CD4-positive, alpha-beta T cell treated with Interferon alpha-2 for 1 hour (primary cell): ENCODE measurements around the gene FIBP.
"Not testable (repeated sequence)": the region's sequence is repeated elsewhere in the genome, so short reads cannot be mapped to it uniquely, and the experiment has no call there.

Source experiments
- DNase-seq, 2 donors: peaks; one replicate each; pipeline ENCODE4 v3.0.0-alpha.2; 2020 to 2022

The FIBP gene

DNA sequence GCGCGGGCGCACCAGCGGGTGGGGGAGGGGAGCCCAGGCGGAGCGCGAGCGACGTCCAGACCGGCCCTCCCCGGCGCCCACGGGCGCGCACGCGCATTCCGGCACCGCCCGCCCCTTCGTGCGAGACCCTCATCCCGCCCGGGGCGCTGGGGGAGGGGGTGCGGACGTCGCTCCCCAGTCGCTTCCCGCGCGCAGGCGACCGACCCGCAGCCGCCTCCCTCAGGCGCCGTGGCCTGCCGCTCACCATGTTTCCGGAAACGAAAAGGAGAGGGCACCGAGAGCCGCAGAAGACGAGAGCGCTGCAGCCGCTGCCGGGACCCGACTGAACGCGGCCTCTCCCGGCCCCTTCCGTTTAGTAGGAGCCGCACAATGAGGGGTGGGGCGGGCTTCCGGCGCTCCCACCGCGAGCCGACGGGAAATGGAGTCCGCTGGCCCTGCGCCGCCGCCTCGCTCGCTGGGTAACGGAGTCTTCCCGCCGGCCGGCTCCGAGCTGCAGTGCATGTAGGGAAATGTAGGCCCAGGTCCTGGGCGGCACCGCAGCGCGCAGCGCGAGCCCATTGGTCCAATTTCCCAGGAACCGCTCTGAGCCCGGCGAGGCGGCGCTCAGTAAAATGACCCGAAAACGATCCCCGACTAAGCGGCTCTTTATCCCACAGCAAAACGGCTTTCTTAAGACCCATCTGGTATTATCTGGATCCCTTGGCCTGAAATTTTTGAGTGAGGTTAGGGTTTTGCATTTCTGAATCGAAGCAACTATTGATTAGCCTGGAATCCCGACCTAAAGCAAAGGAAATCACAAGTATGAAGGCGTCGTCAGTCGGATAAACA lies 30.2 kb downstream of the FIBP start, which contains the start of gene CFL1:
CFL1 (minus strand) TSS at position 328 of the 828 bp plus-strand sequence; CDS start at position 247, 81 bp downstream.
- peak; percentile 97 to 98 for DNase-seq

DNA sequence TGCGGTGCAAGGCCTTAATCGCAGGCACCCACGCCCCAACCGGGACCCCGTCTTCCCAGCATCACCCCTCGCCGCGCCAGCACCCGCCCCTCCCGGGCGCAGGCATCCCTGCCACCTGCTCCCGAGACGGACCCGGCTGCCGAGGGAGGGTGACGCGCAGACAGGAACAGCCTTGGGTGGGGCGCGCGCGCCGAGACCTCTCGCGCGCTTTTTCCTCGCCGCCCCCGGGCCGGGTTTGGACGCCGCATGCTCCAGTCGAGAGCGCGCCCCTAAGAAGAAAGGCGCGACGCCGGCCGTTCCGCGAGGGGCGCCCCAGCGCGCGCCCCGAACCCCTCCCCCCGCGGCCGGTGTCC lies 30.8 kb downstream of the FIBP start:
- peak; percentile 37 to 67 for DNase-seq

DNA sequence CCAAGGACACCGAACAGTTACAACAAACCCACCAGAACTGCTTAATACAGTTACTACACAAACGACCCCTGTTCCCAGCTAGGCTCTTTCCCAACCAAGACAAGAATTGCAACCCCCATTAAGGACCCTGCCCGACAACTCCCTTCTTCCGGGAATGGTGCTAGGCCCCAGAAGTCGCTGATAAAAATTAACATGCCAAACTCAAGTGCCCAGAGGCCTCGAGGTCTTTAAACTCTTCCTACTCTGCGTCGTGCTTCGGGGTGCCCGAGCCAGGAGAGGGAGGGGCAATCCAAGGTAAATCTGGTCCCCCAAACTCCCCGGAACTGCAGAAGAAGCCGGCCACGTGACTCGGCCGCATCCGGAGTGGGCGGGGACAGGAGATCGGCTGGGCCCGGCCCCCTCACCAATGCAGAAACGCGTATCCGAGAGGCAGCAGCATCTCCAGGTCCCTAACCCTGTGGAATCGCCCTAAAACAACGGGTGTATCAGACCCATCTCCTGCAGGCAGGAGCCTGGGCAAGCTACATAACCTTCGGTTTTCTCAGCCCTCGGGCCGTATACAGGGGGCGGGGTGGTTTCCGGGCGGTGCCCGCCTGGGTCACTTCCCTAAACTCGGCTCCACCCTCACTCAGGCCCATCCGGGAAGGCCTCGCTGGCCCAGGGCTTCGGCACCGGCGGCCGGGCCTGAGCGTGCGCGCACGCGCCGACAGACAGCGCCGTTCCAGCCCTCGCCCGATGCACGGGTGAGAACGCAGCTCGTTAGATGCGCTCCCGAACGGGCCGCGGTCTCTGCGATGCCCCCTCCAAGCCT lies 31.4 kb downstream of the FIBP start:
- peak; percentile 80 to 87 for DNase-seq

DNA sequence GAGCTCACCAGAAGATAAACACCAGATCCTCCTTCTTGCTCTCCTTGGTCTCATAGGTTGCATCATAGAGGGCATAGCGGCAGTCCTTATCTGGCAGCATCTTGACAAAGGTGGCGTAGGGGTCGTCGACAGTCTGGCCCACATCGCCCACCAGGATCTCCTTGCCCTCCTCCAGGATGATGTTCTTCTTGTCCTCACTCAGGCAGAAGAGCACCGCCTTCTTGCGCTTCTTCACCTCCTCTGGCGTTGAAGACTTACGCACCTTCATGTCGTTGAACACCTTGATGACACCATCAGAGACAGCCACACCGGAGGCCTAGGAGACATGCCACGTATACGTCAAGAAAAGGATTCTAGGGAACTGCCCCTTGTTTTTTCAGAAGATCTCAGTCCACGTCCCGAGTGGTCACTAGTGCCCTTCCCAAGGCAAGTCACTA lies 32.3 kb downstream of the FIBP start:
- DNase-seq, result no peak

DNA sequence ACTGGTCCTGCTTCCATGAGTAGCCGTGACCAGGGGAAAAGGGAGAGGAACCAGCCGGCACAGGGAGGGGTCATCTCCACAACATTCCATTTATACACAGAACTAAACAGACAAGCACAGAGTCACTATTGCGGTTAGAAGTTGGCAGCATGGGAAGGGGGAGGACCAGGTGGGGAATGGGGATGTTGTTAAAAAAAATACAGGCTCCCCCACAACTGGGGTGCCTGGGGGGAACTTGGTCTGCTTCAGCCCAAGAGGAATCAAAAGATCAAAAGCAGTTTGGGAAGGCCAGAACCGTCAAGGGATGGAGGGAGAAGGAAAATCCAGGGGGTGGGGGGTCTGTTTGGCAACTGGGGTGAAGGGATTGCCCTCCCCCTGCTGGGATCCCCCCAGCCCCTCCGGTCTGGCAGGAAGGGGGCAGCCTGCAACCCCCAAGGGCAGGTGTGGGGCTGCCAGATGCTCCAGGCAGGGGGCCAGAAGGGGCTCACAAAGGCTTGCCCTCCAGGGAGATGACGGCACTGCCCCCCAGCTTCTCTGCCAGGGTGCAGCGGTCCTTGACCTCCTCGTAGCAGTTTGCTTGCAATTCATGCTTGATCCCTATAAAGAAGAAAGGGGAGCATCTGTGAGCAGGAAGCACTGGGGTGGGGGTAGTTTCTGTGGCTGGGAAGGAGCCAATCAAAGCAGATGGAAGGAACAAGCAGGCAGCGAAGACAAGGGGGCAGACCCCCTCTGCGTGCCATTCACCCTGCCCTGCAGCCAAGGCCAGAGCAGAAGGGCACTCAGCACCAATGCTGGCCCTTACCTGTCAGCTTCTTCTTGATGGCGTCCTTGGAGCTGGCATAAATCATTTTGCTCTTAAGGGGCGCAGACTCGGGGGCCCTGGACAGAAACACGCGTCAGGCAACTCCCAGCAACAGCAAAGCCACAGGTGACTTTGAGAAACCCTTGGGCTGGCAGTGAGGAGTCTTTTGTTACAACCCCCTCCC lies 33.1 kb downstream of the FIBP start:
- DNase-seq, result no peak

DNA sequence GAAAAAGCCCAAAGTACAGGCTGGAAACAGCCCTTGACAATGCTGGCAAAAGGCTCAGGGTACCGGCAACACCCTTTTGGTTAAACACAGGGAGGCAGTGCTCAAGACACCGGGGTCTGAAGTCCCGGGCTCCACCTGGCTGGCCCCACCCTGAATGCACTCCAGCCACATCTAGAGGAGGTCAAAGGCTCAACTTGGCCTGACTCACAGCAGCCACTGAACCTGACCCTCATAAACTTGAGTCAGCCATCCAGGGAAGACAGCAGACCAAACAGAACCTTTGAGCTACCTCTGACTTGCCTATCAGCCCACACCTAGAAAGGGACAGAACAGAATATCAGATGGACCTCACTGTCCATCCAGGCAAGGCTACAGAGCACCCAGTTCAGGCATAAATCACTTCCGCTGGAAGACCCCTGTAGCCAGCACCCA lies 34.1 kb downstream of the FIBP start:
- no peak for DNase-seq

DNA sequence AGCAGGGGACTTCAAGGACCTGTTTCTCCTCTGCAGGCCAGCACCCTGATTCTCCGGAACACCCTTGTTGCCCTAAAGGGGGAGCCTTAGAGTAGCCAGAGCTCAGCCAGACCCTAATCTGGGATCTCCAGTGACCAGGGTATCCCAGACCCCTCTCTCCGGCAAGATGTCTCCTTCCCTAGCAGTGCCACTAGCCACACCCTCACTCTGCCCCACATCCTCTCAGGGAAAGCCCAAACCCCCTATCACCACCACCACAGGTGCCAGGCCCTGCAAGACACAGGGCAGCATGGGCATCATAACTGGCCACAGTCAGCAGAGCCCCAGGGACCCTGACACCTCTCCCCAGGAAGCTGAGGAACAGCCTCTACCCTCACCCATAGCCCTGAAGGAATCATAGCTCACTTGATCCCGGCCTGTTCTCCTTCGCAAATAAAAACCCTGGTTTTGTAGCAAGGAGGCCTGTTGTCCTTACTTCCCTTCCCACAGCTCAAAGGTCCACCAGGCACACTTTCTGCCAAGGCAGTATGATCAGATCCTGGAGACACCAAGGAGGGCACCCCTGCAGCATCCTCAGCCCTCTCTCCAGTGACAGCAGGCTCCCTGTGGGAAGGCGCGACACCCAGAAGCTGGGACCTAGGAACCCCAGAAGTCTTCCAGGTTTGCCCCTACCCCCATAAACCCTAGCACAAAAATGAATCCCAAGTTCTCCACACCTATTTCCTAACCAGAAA lies 34.9 kb downstream of the FIBP start:
- no peak for DNase-seq

DNA sequence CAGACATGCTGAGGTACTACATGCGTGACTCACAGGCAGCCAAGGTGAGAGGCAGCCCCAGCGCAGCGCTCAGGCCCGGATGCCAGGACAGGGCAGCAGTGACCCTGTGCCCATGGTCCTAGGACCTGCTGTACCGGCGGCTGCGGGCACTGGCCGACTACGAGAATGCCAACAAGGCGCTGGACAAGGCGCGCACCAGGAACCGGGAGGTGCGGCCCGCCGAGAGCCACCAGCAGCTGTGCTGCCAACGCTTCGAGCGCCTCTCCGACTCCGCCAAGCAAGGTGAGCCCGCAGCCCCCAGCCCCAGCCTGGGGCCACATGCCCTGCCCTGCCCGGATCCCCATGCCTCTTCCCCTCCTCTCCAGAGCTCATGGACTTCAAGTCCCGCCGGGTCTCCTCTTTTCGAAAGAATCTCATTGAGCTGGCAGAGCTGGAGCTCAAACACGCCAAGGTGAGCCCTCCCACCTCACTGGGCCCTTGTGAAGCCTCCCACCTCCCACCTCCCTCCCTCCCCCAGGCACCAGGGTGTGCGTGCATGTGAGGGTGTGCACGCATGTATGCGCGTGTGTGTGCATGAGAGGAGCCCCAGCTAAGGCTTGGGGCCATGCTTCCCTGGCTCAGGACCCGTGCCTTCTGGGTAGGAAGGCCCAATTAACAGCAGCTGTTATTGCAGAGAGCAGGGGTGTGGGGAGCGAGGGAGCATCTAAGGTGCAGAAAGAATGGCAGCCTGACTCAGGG lies 35.6 kb downstream of the FIBP start:
- no peak for DNase-seq

DNA sequence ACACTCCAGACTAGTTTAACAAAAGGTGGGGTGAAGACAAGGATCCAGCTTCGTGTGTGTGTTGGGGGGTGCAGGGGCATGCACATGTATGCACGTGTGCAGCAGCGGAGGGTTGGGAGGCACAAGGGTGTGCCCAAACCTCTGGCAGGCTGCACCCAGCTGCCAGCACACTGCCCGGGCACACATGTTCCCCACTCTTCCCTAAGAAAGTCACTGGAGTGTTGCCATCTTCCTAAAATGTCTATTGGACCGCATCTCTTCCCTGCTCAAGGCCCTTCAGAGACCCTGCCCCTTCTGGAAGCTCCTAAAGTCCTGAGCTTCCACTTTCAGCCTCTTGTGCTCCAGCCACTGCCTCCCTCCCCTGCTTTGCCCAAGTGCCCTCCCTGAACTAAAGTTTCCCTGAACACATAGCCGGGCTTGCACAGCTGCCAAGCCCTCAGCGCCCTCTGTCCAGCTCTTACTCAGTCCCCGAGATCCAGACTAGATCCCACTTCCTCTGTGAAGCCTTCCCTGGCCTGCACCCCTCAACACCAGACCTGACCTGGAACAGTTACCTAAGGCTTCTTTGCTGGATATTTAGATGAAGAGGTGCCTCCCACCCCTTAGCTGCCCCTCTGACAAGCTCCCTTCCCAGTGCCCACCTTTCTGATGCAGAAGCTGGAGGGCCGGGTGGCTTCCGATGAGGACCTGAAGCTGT lies 36.3 kb downstream of the FIBP start:
- no peak for DNase-seq

DNA sequence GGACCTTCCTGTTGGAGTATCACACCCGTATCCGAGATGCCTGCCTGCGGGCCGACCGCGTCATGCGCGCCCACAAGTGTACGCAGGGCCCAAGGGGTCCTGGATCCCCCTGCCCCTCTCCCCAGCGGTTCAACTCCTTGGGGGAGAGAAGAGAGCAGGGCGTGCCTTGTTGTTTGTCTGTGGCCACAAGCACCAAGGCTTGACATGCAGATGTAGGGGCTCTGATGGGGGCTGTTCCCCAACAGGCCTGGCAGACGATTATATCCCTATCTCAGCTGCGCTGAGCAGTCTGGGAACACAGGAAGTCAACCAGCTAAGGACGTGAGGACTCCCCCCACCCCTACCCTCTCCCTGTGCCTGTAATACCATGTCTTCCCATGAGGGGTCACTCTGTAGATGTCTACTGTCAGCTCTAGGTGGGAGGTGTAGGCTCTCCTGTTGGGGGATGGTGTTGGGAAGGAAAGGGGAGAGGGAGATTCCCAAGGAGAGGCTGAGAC lies 37.1 kb downstream of the FIBP start:
- DNase-seq, result peak in 1 of 2 donors; percentile 38

DNA sequence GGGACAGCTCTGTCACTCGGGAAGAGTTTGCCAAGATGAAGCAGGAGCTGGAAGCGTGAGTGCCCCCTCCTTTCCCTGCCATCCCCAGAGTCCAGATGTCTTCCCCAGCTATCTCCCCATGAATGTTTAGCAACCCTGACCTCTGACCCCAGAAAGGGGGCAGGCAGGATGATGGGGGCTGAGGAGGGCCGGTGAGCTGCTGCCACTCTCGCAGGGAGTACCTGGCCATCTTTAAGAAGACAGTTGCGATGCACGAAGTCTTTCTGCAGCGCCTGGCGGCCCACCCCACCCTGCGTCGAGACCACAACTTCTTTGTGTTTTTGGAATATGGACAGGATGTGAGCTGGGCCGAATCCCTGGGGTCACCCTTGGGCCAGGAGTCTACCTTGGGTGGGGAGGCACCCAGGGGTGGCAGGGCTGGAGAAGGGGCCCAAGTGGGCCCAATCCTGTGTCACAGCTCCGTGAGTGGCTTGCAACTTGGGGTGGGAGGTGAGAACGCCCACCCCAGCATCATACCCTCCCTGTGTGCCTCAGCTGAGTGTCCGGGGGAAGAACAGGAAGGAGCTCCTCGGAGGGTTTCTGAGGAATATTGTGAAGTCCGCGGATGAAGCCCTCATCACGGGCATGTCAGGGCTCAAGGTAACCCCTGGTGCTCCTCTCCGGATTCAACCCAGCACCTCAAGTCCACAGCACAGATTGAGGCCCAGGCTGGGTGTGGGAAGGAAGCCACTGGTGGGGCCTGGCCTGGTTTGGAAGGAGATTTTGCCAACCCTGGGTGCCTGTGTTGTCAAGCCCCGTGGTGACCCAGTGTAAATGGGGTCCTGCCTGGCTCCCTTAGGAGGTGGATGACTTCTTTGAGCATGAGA lies 37.8 kb downstream of the FIBP start:
- no peak for DNase-seq

DNA sequence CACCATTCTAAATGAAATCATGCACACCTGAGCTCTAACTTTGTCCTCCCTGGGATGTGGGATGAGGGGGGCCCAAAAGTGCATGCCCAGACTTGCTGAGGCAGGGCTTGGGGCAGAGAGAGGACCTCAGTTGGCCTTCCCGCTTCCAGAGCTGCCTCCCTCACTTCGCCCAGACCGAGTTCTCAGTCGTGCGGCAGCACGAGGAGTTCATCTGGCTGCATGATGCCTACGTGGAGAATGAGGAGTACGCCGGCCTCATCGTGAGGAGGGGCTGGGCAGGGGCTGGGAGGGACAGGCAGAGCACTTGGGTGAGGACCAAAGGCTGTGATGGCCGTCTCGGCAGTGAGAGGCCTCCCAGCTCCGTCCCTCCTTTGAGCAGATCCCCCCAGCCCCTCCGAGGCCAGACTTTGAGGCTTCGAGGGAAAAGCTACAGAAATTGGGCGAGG lies 38.5 kb downstream of the FIBP start:
- DNase-seq, result no peak

DNA sequence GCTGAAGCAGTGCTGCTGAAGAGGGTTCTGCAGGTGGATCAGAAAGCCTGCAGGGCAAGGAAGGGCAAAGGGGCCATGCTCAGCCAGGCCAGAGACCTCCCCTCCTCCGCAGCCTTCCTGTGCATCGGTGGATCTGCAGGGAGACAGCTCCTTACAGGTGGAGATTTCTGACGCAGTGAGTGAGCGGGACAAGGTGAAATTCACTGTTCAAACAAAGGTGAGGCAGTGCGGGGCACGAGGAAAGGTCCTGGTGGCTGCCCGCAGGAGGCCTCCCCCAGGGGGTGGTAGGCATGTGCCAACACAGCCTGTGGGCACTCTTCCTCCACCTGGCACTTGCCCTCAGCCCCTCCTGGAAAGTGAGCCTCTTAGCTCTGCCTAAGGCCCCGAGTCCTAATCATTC lies 38.9 kb downstream of the FIBP start:
- no peak for DNase-seq

DNA sequence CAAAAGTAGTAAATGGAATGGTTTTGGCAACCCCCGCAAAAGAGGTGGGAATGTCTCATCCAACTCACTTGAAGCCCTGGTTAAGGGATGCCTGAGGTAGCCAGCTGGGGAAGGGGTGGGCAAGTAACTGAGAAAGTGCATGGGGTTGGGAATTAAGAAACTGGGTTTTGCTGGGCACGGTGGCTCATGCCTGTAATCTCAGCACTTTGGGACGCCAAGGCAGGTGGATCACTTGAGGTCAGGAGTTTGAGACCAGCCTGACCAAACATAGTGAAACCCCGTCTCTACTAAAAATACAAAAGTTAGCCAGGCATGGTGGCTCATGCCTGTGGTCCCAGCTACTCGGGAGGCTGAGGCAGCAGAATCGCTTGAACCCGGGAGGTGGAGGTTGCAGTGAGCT lies 39.6 kb downstream of the FIBP start:
- not testable (repeated sequence) for DNase-seq

DNA sequence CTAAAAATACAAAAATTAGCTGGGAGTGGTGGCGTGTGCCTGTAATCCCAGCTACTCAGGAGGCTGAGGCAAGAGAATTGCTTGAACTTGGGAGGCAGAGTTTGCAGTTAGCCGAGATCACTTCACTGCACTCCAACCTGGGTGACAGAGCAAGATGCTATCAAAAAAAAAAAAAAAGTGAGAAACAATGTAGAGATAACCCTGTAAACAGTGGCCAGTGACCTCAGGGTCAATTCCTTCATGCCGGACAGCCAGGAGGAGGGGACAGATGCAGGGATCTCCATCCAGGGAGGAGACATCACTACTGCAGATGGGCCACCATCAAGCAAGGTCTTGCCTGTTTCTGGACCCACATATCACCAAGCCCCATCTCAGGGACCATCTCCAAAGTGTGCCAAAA lies 40.5 kb downstream of the FIBP start:
- DNase-seq, result no peak

DNA sequence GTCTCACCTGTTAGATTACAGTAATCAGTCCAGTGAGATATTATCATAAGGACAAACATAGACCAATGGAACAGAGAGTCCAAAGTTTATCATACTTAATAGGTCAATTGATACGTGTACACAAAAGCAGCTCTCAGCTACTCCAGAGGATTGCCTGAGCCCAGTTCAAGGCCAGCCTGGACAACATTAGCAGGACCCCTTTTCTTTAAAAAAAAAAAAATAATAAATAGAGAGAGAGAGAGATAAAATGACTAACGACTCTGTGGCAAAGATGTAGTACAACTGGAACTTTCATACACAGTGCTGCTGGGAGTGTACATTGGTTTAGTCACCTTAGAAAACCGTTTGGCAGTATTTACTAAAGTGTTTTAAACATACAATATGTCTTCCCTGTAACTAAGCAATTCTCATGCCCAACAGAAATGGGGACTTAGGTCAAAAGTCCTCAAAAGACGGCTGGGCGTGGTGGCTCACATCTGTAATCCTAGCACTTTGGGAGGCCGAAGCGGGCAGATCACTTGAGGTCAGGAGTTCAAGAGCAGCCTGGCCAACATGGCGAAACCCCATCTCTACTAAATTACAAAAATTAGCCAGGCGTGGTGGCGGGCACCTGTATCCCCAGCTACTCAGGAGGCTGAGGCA lies 43.9 kb downstream of the FIBP start:
- no peak for DNase-seq

DNA sequence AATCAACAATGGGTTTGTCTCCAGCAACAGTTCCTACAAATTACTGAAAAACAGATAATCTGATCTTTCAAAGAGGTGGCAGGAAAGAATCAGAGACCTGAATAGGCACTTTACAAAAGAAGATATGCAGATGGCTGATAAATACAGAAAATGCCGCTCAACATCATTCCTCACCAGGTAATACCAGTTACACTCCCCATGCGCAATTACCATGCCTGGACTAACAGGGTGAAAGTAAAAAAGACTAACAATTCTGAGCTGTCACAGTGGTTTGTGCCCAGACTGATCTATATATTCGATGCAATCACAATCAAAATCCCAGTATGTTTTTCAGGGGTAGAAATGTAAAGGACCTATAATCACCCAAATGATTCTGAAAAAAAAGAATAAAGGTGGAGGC lies 44.5 kb downstream of the FIBP start:
- no peak for DNase-seq

DNA sequence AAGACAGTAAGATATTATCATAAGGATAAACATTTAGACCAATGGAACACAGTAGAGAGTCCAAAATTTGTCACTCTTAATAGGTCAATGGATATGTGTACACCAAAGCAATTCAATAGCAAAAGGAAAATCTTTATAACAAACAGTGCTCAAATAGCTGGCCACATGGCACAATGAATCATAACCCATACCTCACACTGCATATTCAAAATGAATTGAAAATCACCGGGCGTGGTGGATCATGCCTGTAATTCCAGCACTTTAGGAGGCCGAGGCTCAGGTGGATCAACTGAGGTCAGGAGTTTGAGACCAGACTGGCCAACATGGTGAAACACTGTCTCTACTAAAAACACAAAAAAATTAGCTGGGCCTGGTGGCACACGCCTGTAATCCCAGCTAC lies 46.1 kb downstream of the FIBP start:
- no peak for DNase-seq

DNA sequence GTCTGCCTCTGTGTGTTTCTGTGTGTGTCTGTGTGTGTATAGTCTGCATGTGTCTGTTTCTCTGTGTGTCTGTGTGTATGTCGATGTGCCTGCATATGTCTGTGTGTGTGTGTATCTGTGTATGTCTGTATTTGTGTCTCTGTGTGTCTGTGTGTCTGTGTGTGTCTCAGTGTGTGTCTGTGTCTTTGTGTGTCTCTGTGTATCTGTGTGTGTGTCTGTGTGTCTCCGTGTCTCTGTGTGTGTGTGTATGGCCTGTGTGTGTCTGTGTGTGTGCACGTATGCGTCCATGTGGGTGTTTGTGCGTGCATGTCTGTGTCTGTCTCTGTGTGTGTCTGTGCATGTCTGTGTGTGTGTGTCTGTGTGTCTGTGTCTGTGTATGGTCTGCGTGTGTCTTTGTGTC lies 54.1 kb downstream of the FIBP start:
- DNase-seq, result no peak
